HG02970 (cell line): ENCODE data around the gene STIP1.
A peak's percentile ranks its signal among the peaks of the same experiment; 100 is the strongest.

Experiments
- ATAC-seq: cut with Tn5 transposase; IDR thresholded peaks from one replicate; pipeline ENCODE4 v1.9.1; 2021; ENCODE audit warnings: mild to moderate bottlenecking, moderate library complexity, moderate number of reproducible peaks; ENCODE audit not compliant: unreplicated experiment, low FRiP score

Gene STIP1

GRCh38 chr11:64248578-64248977 is 62.6 kb downstream of the STIP1 start:
- no peak for ATAC-seq

GRCh38 chr11:64249038-64249437 is 63.1 kb downstream of the STIP1 start:
- no peak for ATAC-seq

GRCh38 chr11:64249563-64250414 is 63.8 kb downstream of the STIP1 start:
- ATAC-seq, result no peak

- ATAC-seq, result no peak
Measured at GRCh38 chr11:64250415-64251015, 64.5 kb downstream of the STIP1 start.

- peak; percentile 32 for ATAC-seq
Measured at GRCh38 chr11:64251016-64251752, 65.2 kb downstream of the STIP1 start, which contains the start of gene PLCB3. PLCB3 (plus strand) TSS chr11:64251530; CDS start chr11:64251650, 120 bp downstream.

GRCh38 chr11:64251753-64252002 is 65.7 kb downstream of the STIP1 start:
- no peak for ATAC-seq

GRCh38 chr11:64252003-64252872 is 66.3 kb downstream of the STIP1 start:
- no peak for ATAC-seq

GRCh38 chr11:64253043-64253442 is 67.1 kb downstream of the STIP1 start:
- no peak for ATAC-seq

GRCh38 chr11:64253481-64253880 is 67.5 kb downstream of the STIP1 start:
- ATAC-seq, result no peak
